ENCODE data around the gene NUBP2.

GRCh38 chr16:1752853-1753252 is 29.9 kb upstream of the NUBP2 start:
- TF ChIP-seq, protein P1, sequence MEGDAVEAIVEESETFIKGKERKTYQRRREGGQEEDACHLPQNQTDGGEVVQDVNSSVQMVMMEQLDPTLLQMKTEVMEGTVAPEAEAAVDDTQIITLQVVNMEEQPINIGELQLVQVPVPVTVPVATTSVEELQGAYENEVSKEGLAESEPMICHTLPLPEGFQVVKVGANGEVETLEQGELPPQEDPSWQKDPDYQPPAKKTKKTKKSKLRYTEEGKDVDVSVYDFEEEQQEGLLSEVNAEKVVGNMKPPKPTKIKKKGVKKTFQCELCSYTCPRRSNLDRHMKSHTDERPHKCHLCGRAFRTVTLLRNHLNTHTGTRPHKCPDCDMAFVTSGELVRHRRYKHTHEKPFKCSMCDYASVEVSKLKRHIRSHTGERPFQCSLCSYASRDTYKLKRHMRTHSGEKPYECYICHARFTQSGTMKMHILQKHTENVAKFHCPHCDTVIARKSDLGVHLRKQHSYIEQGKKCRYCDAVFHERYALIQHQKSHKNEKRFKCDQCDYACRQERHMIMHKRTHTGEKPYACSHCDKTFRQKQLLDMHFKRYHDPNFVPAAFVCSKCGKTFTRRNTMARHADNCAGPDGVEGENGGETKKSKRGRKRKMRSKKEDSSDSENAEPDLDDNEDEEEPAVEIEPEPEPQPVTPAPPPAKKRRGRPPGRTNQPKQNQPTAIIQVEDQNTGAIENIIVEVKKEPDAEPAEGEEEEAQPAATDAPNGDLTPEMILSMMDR (IDR thresholded peaks at IDR 0.05) = no peak
- TF ChIP-seq EP300 (IDR thresholded peaks at IDR 0.05) (no peak), POLR2AphosphoS5 (IDR thresholded peaks at IDR 0.05) (no peak)
